Neuronal stem cell (in vitro differentiated cells): ENCODE results near the gene SEC61A2.

Experiments used
- DNase-seq: peaks from one replicate; pipeline ENCODE4 v3.0.0-alpha.2; 2013; ENCODE audit warnings: low spot score
- H2AFZ ChIP-seq: one replicate; pipeline ENCODE4 v1.6.1; 2013; ENCODE audit warnings: mild to moderate bottlenecking, low read length, inconsistent platforms
- H2AK5ac ChIP-seq: 2 replicates; pipeline ENCODE4 v1.6.1; 2013; ENCODE audit warnings: low read depth, mild to moderate bottlenecking, inconsistent platforms, low read length, moderate library complexity, mixed read lengths
- H2BK120ac ChIP-seq: 2 replicates; pipeline ENCODE4 v1.6.1; 2013; ENCODE audit warnings: low read depth, mild to moderate bottlenecking, inconsistent platforms, low read length, moderate library complexity, mixed read lengths
- H2BK12ac ChIP-seq: one replicate; pipeline ENCODE4 v1.6.1; 2013; ENCODE audit warnings: low read length, inconsistent platforms
- H2BK15ac ChIP-seq: 2 replicates; pipeline ENCODE4 v1.6.1; 2013; ENCODE audit warnings: mild to moderate bottlenecking, low read length, inconsistent platforms, mixed read lengths
- H2BK5ac ChIP-seq: one replicate; pipeline ENCODE4 v1.6.1; 2013; ENCODE audit warnings: inconsistent platforms, mild to moderate bottlenecking, low read length, moderate library complexity
- H3K14ac ChIP-seq: one replicate; pipeline ENCODE4 v1.6.1; 2013; ENCODE audit warnings: low read length, inconsistent platforms
- H3K18ac ChIP-seq: 2 replicates; pipeline ENCODE4 v1.6.1; 2013; ENCODE audit warnings: low read length, inconsistent platforms
- H3K23ac ChIP-seq: 2 replicates; pipeline ENCODE4 v1.6.1; 2013; ENCODE audit warnings: low read depth, mild to moderate bottlenecking, mixed read lengths, low read length, inconsistent platforms; ENCODE audit not compliant: poor library complexity
- H3K27ac ChIP-seq: replicated peaks from 3 replicates; pipeline ENCODE4 v1.5.1; 2013; ENCODE audit warnings: low read length, inconsistent platforms
- H3K27me3 ChIP-seq, 3 experiments: 2 replicates each; pipeline ENCODE4 v1.6.1; 2013; ENCODE audit warnings: low read length in 3 of 3, mild to moderate bottlenecking in 2 of 3, inconsistent platforms in 1 of 3, low read depth in 1 of 3, mixed read lengths in 1 of 3, moderate library complexity in 1 of 3; ENCODE audit not compliant: control insufficient read depth in 3 of 3, insufficient read depth in 3 of 3
- H3K36me3 ChIP-seq, 2 donors: replicated peaks in 1 of 2; 2 replicates each; pipeline ENCODE4 v1.6.1; 2013; ENCODE audit warnings: low read length in 2 of 2; ENCODE audit not compliant: control insufficient read depth in 2 of 2, insufficient read depth in 2 of 2
- H3K4ac ChIP-seq: 2 replicates; pipeline ENCODE4 v1.6.1; 2013; ENCODE audit warnings: inconsistent platforms, mild to moderate bottlenecking, low read length, moderate library complexity
- H3K4me1 ChIP-seq, 2 donors: 1 replicate in 1 of 2; 2 replicates in 1 of 2; pipeline ENCODE4 v1.6.1; 2013; ENCODE audit warnings: low read length in 2 of 2, low read depth in 1 of 2; ENCODE audit not compliant: control insufficient read depth in 2 of 2, insufficient read depth in 1 of 2
- H3K4me2 ChIP-seq: one replicate; pipeline ENCODE4 v1.6.1; 2013; ENCODE audit warnings: mild to moderate bottlenecking, low read length, inconsistent platforms; ENCODE audit not compliant: insufficient read depth, poor library complexity, severe bottlenecking
- H3K4me3 ChIP-seq, 2 donors: 2 replicates each; pipeline ENCODE4 v1.5.1; 2013; ENCODE audit warnings: low read length in 2 of 2, mild to moderate bottlenecking in 2 of 2, inconsistent platforms in 1 of 2, moderate library complexity in 1 of 2
- H3K79me1 ChIP-seq: one replicate; pipeline ENCODE4 v1.6.1; 2013; ENCODE audit warnings: low read depth, mild to moderate bottlenecking, inconsistent platforms, low read length, moderate library complexity
- H3K9ac ChIP-seq: one replicate; pipeline ENCODE4 v1.6.1; 2013; ENCODE audit warnings: mild to moderate bottlenecking, low read depth, low read length, inconsistent platforms; ENCODE audit not compliant: poor library complexity
- H3K9me3 ChIP-seq, 2 donors: replicated peaks in 1 of 2; 2 replicates each; pipeline versions ENCODE3 to v1.6.1; 2013; ENCODE audit warnings: low read length in 2 of 2, mild to moderate bottlenecking in 2 of 2, inconsistent platforms in 1 of 2, low read depth in 1 of 2, mixed read lengths in 1 of 2, moderate library complexity in 1 of 2; ENCODE audit not compliant: control insufficient read depth in 2 of 2, insufficient read depth in 1 of 2
- H4K8ac ChIP-seq: one replicate; pipeline ENCODE4 v1.6.1; 2013; ENCODE audit warnings: low read depth, mild to moderate bottlenecking, inconsistent platforms, low read length, moderate library complexity
- H4K91ac ChIP-seq: one replicate; pipeline ENCODE4 v1.6.1; 2013; ENCODE audit warnings: low read length, low read depth, mild to moderate bottlenecking, inconsistent platforms; ENCODE audit not compliant: poor library complexity
- WGBS, 2 donors: extraction: QIAGEN DNeasy Blood & Tissue Kit; methylation state at CpG; one replicate each; pipeline ENCODE4 v1.1.7; 2013; ENCODE audit warnings: missing lambda C conversion rate in 2 of 2, mixed read lengths in 1 of 2; ENCODE audit not compliant: insufficient read length in 2 of 2, insufficient replicate concordance in 1 of 2; ENCODE audit errors: extremely low coverage in 2 of 2; 5-methylcytosine and 5-hydroxymethylcytosine counted together

Gene SEC61A2

DNA sequence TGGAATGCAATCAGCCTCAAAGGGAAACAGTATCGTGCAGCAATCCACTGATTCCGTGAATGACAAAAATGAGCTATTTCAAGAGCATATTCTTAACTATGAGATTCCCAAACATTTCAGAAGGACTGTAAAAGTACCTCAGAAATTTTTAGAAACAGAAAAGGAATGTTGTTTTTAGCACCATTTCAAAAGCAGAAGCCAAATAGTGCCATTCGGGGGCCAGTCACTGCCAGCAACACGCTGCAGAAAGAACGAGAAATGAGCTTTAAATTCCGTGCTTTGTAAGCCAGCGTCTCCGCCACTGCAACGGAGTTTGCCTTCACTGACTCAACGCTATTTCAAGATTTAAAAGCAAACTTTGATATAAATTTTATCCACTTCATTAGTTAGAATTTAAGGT, 59.9 kb downstream of the SEC61A2 start:
- H2BK120ac ChIP-seq = no peak overlapping the region
- no peak overlapping the region for H2BK5ac ChIP-seq
- no peak overlapping the region for H3K18ac ChIP-seq
- no peaks in the 10 kb centered on the region for H3K79me1 ChIP-seq
- H3K9me3 ChIP-seq = no peaks in the 10 kb centered on the region
- H3K9ac ChIP-seq = no peak overlapping the region
- DNase-seq = no peak
- no peak overlapping the region for H2AFZ ChIP-seq
- H3K4ac ChIP-seq = no peak overlapping the region
- no peak overlapping the region for H2AK5ac ChIP-seq
- H3K14ac ChIP-seq = no peak overlapping the region
- H2BK12ac ChIP-seq = no peak overlapping the region
- no peak overlapping the region for H3K4me2 ChIP-seq
- no peak overlapping the region for H3K4me3 ChIP-seq
- H3K36me3 ChIP-seq = peaks cover 9 to 54% of the 10 kb centered on the region in 2 donors
- H3K27ac ChIP-seq = no peak overlapping the region
- peaks cover 0 to 2% of the 10 kb centered on the region in 2 donors for H3K4me1 ChIP-seq
- no peak overlapping the region for H3K23ac ChIP-seq
- no peak overlapping the region for H4K91ac ChIP-seq
- WGBS, 2 donors = no CpG with 5 or more reads among the region's 10 CpGs
- no peak overlapping the region for H4K8ac ChIP-seq
- no peaks in the 10 kb centered on the region for H3K27me3 ChIP-seq
- H2BK15ac ChIP-seq = no peak overlapping the region

DNA sequence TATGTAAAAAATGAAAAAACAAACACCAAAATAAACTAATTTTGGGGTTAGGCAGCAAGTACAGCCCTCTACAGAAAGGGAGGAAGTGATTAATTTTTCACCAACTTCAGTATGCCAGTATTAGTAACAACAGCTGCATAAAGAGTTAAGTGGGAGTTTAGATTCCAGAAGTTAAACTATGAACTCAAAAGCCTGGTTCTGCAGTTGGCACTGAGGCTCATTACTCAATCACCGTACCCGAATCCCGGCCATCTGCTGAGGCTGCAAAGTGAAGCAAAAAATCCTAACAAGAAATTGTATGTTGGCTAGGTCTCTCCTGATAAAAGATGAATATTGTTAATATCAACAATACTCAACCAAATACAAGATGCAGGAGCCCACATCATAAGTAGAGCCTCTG, 62.2 kb downstream of the SEC61A2 start:
- no CpG with 5 or more reads among the region's 3 CpGs for WGBS, 2 donors
- H3K23ac ChIP-seq = no peak overlapping the region
- no peak overlapping the region for H3K14ac ChIP-seq
- H2BK120ac ChIP-seq = no peak overlapping the region
- no peak overlapping the region for H3K4me3 ChIP-seq
- H2AFZ ChIP-seq = no peak overlapping the region
- no peak overlapping the region for H3K18ac ChIP-seq
- H4K8ac ChIP-seq = no peak overlapping the region
- H2BK12ac ChIP-seq = no peak overlapping the region
- no peak overlapping the region for H2AK5ac ChIP-seq
- no peak overlapping the region for H4K91ac ChIP-seq
- H3K79me1 ChIP-seq = peaks cover 2% of the 10 kb centered on the region
- H2BK15ac ChIP-seq = no peak overlapping the region
- no peak for DNase-seq
- H2BK5ac ChIP-seq = no peak overlapping the region
- H3K4ac ChIP-seq = no peak overlapping the region
- H3K36me3 ChIP-seq = peaks cover 5 to 33% of the 10 kb centered on the region in 2 donors
- H3K27me3 ChIP-seq = no peaks in the 10 kb centered on the region
- H3K9ac ChIP-seq = no peak overlapping the region
- H3K4me1 ChIP-seq = peaks cover 0 to 2% of the 10 kb centered on the region in 2 donors
- no peaks in the 10 kb centered on the region for H3K9me3 ChIP-seq
- H3K27ac ChIP-seq = no peak overlapping the region
- H3K4me2 ChIP-seq = no peak overlapping the region

GRCh38 chr10:12193193-12193592, 63.7 kb downstream of the SEC61A2 start:
- H3K4me3 ChIP-seq = no peak overlapping the region
- no peak overlapping the region for H3K9ac ChIP-seq
- no peak for DNase-seq

DNA sequence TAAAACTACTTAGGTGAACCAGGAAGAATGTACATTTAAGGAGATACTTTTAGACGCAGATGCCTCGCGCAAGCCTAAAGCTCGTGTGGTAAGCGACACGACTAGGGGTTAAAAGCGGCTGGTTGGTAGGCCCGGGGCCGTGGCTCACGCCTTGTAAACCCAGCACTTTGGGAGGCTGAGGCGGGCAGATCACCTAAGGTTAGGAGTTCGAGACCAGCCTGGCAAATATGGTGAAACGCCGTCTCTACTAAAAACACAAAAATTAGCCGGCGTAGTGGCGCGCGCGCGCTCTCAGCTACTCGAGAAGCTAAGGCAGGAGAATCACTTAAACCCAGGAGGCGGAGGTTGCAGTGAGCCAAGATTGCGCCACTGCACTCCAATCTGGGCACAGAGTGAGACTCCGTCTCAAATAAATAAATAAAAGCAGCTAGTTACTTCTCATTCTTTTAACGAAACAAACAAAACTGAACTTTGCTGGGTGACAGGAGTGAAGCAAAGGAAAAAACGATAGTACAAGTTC, 65.3 kb downstream of the SEC61A2 start:
- peaks cover 4% of the 10 kb centered on the region for H3K79me1 ChIP-seq
- H2BK15ac ChIP-seq = no peak overlapping the region
- peak overlapping the region; percentile 91 for H2AFZ ChIP-seq
- H3K4me1 ChIP-seq = peaks cover 0 to 2% of the 10 kb centered on the region in 2 donors
- no peaks in the 10 kb centered on the region for H3K27me3 ChIP-seq
- no peak for DNase-seq
- H4K91ac ChIP-seq = no peak overlapping the region
- H2AK5ac ChIP-seq = no peak overlapping the region
- no peak overlapping the region for H2BK5ac ChIP-seq
- no peak overlapping the region for H2BK120ac ChIP-seq
- no CpG with 5 or more reads among the region's 27 CpGs for WGBS, 2 donors
- H3K23ac ChIP-seq = no peak overlapping the region
- H3K9me3 ChIP-seq = no peaks in the 10 kb centered on the region
- H3K36me3 ChIP-seq = peaks cover 7 to 37% of the 10 kb centered on the region in 2 donors
- H3K4me2 ChIP-seq = peak overlapping the region; percentile 81
- no peak overlapping the region for H4K8ac ChIP-seq
- H3K14ac ChIP-seq = no peak overlapping the region
- no peak overlapping the region for H3K18ac ChIP-seq
- H2BK12ac ChIP-seq = no peak overlapping the region
- no peak overlapping the region for H3K27ac ChIP-seq
- H3K9ac ChIP-seq = no peak overlapping the region
- no peak overlapping the region for H3K4ac ChIP-seq
- peak overlapping the region; percentile 91 to 96 for H3K4me3 ChIP-seq

More at GRCh38 chr10:12193193-12193592, 63.7 kb downstream of the SEC61A2 start:
- no peak overlapping the region for H2AFZ ChIP-seq
- no peaks in the 10 kb centered on the region for H3K27me3 ChIP-seq
- H2AK5ac ChIP-seq = no peak overlapping the region
- no peak overlapping the region for H3K23ac ChIP-seq
- H3K36me3 ChIP-seq = peaks cover 2 to 23% of the 10 kb centered on the region in 2 donors
- H2BK5ac ChIP-seq = no peak overlapping the region
- no CpG with 5 or more reads among the region's 5 CpGs for WGBS, 2 donors
- no peak overlapping the region for H2BK12ac ChIP-seq
- no peak overlapping the region for H3K14ac ChIP-seq
- H3K4me2 ChIP-seq = no peak overlapping the region
- no peak overlapping the region for H3K18ac ChIP-seq
- H2BK120ac ChIP-seq = no peak overlapping the region
- no peak overlapping the region for H3K27ac ChIP-seq
- no peak overlapping the region for H3K4ac ChIP-seq
- H2BK15ac ChIP-seq = no peak overlapping the region
- H3K79me1 ChIP-seq = peaks cover 4% of the 10 kb centered on the region
- H4K8ac ChIP-seq = no peak overlapping the region
- no peaks in the 10 kb centered on the region for H3K9me3 ChIP-seq
- no peak overlapping the region for H4K91ac ChIP-seq
- peaks cover 0 to 2% of the 10 kb centered on the region in 2 donors for H3K4me1 ChIP-seq
